Measurements from ENCODE around the gene ZNF200. TPM values are rescaled to one million over a fixed set of nuclear protein-coding genes. Genes with fewer than 3 reads are reported as not detected.

ZNF200 gene
- total and polyA plus RNA-seq, 10 donors: 4.2 to 24.4 (median 15.1) TPM

- 1 to 3% (median 2%) methylated on average over 27 to 61 of the region's 61 CpGs for WGBS, 5 donors
- Histone ChIP-seq H3K27ac (peak overlapping the region in 1 of 8 donors; percentile 31), H3K4me1 (peaks cover 17 to 40% (median 28%) of the 10 kb centered on the region in 6 donors), H3K36me3 (no peaks in the 10 kb centered on the region), H3K4me3 (peak overlapping the region in 5 of 8 donors; percentile 11 to 54 (median 18)), H3K27me3 (replicated peaks in 1 of 7) (peaks cover 25 to 100% (median 97%) of the 10 kb centered on the region in 7 donors), H3K9me3 (peaks cover 0 to 22% (median 0%) of the 10 kb centered on the region in 8 donors)
- TF ChIP-seq POLR2A (IDR thresholded peaks at IDR 0.05) (no peak), POLR2AphosphoS5 (IDR thresholded peaks at IDR 0.05) (peak in 1 of 3 donors; percentile 53)
- intact Hi-C loops (cut with DNase I; ENCODE audit: low total_unique reads): no loop called here
- peak; percentile 74 for DNase-seq
Observed at GRCh38 chr16:3188925-3189825, 45.8 kb downstream of the ZNF200 start.

GRCh38 chr16:3188675-3188924 is 46.4 kb downstream of the ZNF200 start:
- Histone ChIP-seq H3K27ac (peak overlapping the region in 1 of 8 donors; percentile 31), H3K36me3 (no peaks in the 10 kb centered on the region), H3K27me3 (replicated peaks in 1 of 7) (peaks cover 28 to 100% (median 97%) of the 10 kb centered on the region in 7 donors), H3K4me1 (peaks cover 19 to 45% (median 30%) of the 10 kb centered on the region in 6 donors), H3K4me3 (peak overlapping the region in 5 of 8 donors; percentile 11 to 54 (median 18)), H3K9me3 (peaks cover 0 to 21% (median 0%) of the 10 kb centered on the region in 8 donors)
- intact Hi-C loops (cut with DNase I; ENCODE audit: low total_unique reads): no loop called here
- 2 to 5% (median 3%) methylated on average over 10 to 13 of the region's 13 CpGs for WGBS, 5 donors
- TF ChIP-seq POLR2A (IDR thresholded peaks at IDR 0.05) (no peak), CTCF (IDR thresholded peaks at IDR 0.05 in 8 of 11, conservative IDR thresholded peaks at IDR 0.05 in 3 of 11) (no peak), POLR2AphosphoS5 (IDR thresholded peaks at IDR 0.05) (no peak)
- DNase-seq: no peak

- H3K9me3 ChIP-seq: peaks cover 0 to 16% (median 0%) of the 10 kb centered on the region in 8 donors
- DNase-seq: peak; percentile 72
- peaks cover 25 to 100% (median 97%) of the 10 kb centered on the region in 7 donors for H3K27me3 ChIP-seq (replicated peaks in 1 of 7)
- H3K36me3 ChIP-seq: no peaks in the 10 kb centered on the region
- TF ChIP-seq POLR2AphosphoS5 (IDR thresholded peaks at IDR 0.05) (no peak), CTCF (IDR thresholded peaks at IDR 0.05 in 8 of 11, conservative IDR thresholded peaks at IDR 0.05 in 3 of 11) (no peak), POLR2A (IDR thresholded peaks at IDR 0.05) (no peak)
- peaks cover 24 to 51% (median 36%) of the 10 kb centered on the region in 6 donors for H3K4me1 ChIP-seq
- peak within 1 kb of the TSS in 5 of 8 donors; percentile 11 to 54 (median 18) for H3K4me3 ChIP-seq
- intact Hi-C loops (cut with DNase I; ENCODE audit: low total_unique reads): no loop called here
- peak within 1 kb of the TSS in 1 of 8 donors; percentile 31 for H3K27ac ChIP-seq
- WGBS, 5 donors: 2 to 5% (median 3%) methylated on average over 50 to 51 of the region's 51 CpGs
Observed at GRCh38 chr16:3187798-3188674, 46.9 kb downstream of the ZNF200 start, which contains the start of gene OR1F1. TSS of gene OR1F1 (plus strand) at chr16:3188204.

GRCh38 chr16:3186946-3187690 is 47.8 kb downstream of the ZNF200 start:
- Histone ChIP-seq H3K27ac (no peak overlapping the region), H3K36me3 (no peaks in the 10 kb centered on the region), H3K27me3 (replicated peaks in 1 of 7) (peaks cover 19 to 100% (median 97%) of the 10 kb centered on the region in 7 donors), H3K9me3 (peaks cover 0 to 8% (median 0%) of the 10 kb centered on the region in 8 donors), H3K4me1 (peaks cover 30 to 60% (median 43%) of the 10 kb centered on the region in 6 donors), H3K4me3 (no peak overlapping the region)
- DNase-seq: no peak
- 79 to 83% (median 82%) methylated on average over 23 of the region's 23 CpGs for WGBS, 5 donors
- TF ChIP-seq POLR2A (IDR thresholded peaks at IDR 0.05) (no peak), POLR2AphosphoS5 (IDR thresholded peaks at IDR 0.05) (no peak), CTCF (IDR thresholded peaks at IDR 0.05 in 8 of 11, conservative IDR thresholded peaks at IDR 0.05 in 3 of 11) (no peak)
- intact Hi-C loops (cut with DNase I; ENCODE audit: low total_unique reads): no loop called here
